Epithelial cell of esophagus (primary cell): ENCODE measurements around the gene VASN.

Source experiments
- DNase-seq: peaks from one replicate; pipeline ENCODE4 v3.0.0; 2010; ENCODE audit warnings: low read depth
- H3K4me3 ChIP-seq: 2 replicates; pipeline ENCODE4 v1.5.1; 2011; ENCODE audit warnings: mild to moderate bottlenecking, low read length, control low read depth
- TF ChIP-seq, protein P1 (sequence below): IDR thresholded peaks from 2 replicates; pipeline ENCODE4 v1.5.1; 2011; ENCODE audit warnings: low read depth, mild to moderate bottlenecking, low read length, control low read depth, inconsistent platforms; ENCODE audit not compliant: insufficient read depth; ENCODE audit errors: missing control alignments

VASN gene

GRCh38 chr16:4344983-4345835, 26.4 kb upstream of the VASN start:
- TF ChIP-seq, protein P1, sequence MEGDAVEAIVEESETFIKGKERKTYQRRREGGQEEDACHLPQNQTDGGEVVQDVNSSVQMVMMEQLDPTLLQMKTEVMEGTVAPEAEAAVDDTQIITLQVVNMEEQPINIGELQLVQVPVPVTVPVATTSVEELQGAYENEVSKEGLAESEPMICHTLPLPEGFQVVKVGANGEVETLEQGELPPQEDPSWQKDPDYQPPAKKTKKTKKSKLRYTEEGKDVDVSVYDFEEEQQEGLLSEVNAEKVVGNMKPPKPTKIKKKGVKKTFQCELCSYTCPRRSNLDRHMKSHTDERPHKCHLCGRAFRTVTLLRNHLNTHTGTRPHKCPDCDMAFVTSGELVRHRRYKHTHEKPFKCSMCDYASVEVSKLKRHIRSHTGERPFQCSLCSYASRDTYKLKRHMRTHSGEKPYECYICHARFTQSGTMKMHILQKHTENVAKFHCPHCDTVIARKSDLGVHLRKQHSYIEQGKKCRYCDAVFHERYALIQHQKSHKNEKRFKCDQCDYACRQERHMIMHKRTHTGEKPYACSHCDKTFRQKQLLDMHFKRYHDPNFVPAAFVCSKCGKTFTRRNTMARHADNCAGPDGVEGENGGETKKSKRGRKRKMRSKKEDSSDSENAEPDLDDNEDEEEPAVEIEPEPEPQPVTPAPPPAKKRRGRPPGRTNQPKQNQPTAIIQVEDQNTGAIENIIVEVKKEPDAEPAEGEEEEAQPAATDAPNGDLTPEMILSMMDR = no peak
- peak; percentile 38 for DNase-seq
- H3K4me3 ChIP-seq = no peak overlapping the region

GRCh38 chr16:4345836-4346781, 25.5 kb upstream of the VASN start:
- no peak overlapping the region for H3K4me3 ChIP-seq
- DNase-seq = no peak
- TF ChIP-seq, protein P1 = no peak

GRCh38 chr16:4347010-4347409, 24.6 kb upstream of the VASN start:
- DNase-seq = no peak
- H3K4me3 ChIP-seq = no peak overlapping the region
- TF ChIP-seq, protein P1 = no peak

DNA sequence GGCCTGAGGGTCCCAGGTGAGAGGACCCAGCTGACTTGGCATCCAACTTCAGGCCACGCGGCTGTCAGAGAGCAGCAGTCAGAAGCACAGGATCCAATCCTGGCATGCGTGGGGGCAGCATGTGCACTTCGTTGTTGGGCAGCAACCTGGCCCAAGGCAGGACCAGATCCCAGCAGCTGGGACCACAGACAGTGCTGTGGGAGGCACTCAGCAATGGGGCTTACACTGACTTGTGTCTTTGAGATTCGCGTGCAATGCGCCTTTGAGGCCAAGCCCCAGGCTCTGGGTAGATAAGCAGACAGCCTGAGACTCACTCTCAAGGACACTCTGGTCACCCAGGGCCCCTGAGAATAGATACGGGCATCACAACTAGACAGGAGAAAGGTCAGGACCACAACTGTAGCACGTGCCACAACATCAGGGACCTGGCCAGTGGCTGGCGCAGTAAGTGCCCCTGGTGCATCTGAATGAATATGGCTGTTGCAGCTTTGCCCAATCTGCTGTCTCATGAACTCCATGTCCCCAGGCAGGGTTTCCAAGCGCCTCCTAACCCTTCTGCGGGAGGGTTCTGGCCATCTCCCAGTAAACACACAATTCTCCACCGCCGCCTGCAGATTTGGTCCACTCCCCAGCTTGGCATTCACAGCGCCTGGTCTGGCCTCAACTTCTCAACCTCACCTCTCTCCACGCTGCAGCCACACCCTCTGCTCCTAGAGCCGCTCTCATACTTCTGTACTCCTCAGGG, 23.7 kb upstream of the VASN start:
- no peak overlapping the region for H3K4me3 ChIP-seq
- TF ChIP-seq, protein P1 = no peak
- DNase-seq = no peak

GRCh38 chr16:4349332-4349731, 22.3 kb upstream of the VASN start:
- TF ChIP-seq, protein P1 = no peak
- DNase-seq = no peak
- H3K4me3 ChIP-seq = no peak overlapping the region

DNA sequence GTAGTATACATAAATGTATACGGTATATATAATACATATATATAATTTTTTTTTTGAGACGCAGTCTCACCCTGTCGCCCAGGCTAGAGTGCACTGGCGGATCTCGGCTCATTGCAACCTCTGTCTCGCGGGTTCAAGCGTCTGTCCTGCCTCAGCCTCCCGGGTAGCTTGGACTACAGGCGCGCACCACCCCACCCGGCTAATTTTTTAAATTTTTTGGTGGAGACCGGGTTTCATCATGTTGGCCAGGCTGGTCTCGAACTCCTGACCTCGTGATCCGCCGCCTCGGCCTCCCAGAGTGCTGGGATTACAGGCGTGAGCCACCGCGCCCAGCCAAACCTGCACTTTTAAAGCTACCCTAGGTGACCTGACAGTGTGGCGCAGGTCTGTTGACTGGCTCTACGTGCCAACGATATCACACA, 21.3 kb upstream of the VASN start:
- peak overlapping the region; percentile 82 for H3K4me3 ChIP-seq
- TF ChIP-seq, protein P1 = no peak
- no peak for DNase-seq
